Activated CD4-positive, alpha-beta T cell treated with anti-CD3 and anti-CD28 coated beads, Interleukin-10, Interleukin-2, amounts not matched to agents 100 ng/mL and 50 ng/mL, durations not matched to agents 16 hours and 8 hours (primary cell): ENCODE results near the gene CALN1.

ENCODE experiments used
- DNase-seq: peaks from one replicate; pipeline ENCODE4 v3.0.0-alpha.2; 2020

The CALN1 gene

GRCh38 chr7:72028267-72028666 is 383.9 kb downstream of the CALN1 start:
- DNase-seq: no peak

- no peak for DNase-seq
Observed at GRCh38 chr7:72025381-72025960, 386.7 kb downstream of the CALN1 start.

DNA sequence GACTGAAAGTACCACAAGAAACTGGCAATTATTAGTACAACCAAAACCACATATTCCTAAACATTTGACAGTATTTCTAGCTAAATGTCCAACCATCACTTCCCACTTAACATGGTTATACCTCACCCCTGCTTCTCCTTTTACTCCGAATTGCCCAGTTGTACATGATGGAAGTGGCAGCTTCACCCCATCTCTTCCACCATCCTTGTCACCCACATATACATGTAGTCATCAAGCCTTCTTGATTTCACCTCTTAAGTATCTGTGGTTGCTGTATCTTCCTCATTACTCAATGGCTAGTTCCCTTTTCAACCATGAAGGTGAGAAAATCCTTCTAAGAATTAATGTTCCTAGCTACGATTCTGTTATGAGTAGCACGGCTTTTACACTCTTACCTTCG is 388.2 kb downstream of the CALN1 start:
- no peak for DNase-seq

- no peak for DNase-seq
Observed at GRCh38 chr7:72021716-72022115, 390.4 kb downstream of the CALN1 start.

GRCh38 chr7:72020311-72020710 is 391.8 kb downstream of the CALN1 start:
- no peak for DNase-seq

- no peak for DNase-seq
Observed at GRCh38 chr7:72019436-72019835, 392.7 kb downstream of the CALN1 start.

DNA sequence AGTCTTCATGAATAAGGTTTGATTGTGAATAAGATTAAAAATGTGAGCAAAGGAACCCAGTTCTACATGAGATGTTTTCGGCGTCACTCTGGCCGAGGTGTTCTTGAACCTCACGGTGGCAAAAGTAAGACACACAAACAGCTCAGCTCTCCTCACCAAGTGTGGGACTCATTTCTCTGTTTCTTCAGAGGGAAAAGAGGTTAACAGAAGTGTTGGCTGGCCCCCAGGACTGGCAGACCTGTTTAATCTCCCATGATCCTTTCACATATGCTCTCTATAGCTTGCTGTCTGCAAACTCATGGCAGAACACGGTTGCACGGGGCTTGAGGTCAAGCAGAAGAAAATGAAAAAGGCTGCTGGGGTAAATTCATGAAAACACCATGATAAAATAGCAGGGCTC is 394.4 kb downstream of the CALN1 start:
- DNase-seq: no peak

DNA sequence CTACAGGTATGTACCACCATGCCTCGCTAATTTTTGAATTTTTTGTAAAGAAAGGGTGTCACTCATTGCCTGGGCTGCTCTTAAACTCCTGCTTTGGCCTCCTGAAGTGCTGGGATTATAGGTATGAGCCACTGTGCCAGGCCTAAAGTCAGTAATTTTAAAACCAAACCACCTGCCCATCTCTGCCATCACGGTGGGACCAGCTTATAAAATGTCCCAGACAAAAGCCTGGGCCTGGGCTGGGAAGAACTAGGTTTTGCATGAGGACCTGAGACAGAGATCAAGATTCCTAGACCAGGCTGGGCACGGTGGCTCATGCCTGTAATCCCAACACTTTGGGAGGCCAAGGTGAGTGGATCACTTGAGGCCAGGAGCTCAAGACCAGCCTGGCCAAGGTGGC is 395.6 kb downstream of the CALN1 start:
- no peak for DNase-seq

- no peak for DNase-seq
Observed at GRCh38 chr7:72015136-72015535, 397.0 kb downstream of the CALN1 start.

GRCh38 chr7:72007018-72007417 is 405.1 kb downstream of the CALN1 start:
- no peak for DNase-seq

- no peak for DNase-seq
Observed at GRCh38 chr7:72003236-72003635, 408.9 kb downstream of the CALN1 start.

DNA sequence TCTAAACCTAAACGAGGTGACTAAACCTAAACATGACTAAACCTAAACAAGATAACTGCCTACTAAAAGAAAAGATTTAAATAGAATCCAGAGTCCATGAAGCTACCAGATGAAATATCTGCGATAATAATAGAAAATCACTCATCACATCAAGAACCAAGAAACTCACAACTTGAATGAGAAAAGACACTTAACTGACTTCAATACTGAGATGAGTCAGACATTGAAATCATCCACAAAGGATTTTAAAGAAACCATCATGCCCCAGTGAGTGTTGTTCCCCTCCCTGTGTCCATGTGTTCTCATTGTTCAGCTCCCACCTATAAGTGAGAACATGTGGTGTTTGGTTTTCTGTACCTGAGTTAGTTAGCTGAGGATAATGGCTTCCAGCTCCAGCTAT is 416.0 kb downstream of the CALN1 start:
- DNase-seq: no peak

DNA sequence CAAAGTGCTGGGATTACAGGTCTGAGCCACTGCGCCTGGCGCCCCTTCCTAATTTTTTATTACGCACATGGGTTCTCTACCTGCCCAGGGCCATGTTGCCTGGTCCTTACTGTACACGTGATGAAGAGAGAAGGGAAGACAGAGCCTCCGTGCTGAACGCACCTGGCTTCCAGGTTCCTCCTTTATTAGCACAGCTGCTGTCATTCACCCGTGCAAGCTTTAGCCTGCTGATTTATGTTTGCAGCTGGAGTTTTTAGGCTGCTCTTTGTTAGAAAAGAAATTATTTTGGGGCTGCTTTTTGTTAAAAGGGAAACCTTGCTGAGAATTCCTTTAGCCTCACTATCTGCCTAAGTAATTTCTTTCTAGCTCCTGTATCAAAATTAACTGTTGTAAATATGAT is 417.0 kb downstream of the CALN1 start:
- no peak for DNase-seq

DNA sequence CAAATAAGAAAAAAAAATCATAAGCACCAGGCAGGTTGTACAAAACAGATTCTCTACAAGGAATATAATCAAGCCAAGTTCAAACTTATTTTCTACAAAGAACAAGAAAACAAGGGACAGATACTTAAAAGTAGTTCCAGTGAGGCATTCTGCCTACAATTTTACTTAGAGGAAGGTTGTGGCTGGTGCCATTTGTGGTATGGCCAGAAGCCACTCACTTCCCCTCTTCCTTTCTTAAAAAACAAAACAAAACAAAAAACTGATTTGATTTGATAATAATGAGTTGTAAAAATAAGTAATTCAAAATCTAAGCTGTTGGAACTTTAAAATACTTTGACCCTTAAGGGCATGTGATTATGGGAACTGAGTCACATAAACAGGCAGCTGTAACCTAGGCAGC is 420.6 kb downstream of the CALN1 start:
- no peak for DNase-seq

GRCh38 chr7:71990138-71990462 is 422.0 kb downstream of the CALN1 start:
- no peak for DNase-seq

DNA sequence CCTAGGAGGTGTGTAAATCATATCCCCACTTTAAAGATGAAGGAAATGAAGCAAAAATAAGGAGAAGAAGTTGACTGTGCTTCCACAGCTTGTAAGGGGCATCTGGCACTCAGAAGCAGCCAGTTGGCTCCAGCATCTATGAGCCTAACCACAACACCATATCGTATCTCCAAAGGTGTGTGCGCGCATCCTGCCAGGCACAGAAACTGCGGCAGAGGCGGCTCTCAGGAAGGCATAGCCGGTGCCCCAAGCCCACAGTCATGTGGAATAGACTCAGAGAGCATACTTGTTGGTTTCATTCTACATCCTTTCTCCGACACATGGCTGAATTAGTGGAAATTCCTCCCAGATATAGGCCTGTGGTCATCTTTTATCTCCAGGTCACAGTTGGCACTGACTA is 423.9 kb downstream of the CALN1 start:
- no peak for DNase-seq

- DNase-seq: no peak
Observed at GRCh38 chr7:71987200-71987767, 424.9 kb downstream of the CALN1 start.

- DNase-seq: no peak
Observed at GRCh38 chr7:71984348-71984747, 427.8 kb downstream of the CALN1 start.

DNA sequence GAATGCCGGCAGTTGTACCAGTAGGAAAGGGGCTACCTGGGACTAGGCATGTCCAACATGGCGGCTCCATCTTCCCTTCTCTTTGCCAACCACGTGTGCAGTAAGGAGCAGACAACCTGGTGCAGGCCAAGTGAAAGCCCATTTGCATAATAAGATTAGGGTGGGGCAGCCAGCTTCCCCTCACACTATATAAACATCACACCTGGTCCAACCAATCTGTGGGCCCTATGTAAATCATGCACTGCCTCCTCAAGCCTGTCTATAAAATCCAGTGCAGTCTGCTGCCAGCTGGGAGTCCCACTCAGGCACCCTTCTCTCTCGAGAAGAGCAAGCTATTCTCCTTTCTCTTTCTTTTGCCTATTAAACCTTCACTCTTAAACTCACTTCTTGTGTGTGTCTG is 429.3 kb downstream of the CALN1 start:
- DNase-seq: no peak

- DNase-seq: no peak
Observed at GRCh38 chr7:71976645-71977044, 435.5 kb downstream of the CALN1 start.

- DNase-seq: no peak
Observed at GRCh38 chr7:71974611-71975010, 437.5 kb downstream of the CALN1 start.

- no peak for DNase-seq
Observed at GRCh38 chr7:71972534-71972933, 439.6 kb downstream of the CALN1 start.

DNA sequence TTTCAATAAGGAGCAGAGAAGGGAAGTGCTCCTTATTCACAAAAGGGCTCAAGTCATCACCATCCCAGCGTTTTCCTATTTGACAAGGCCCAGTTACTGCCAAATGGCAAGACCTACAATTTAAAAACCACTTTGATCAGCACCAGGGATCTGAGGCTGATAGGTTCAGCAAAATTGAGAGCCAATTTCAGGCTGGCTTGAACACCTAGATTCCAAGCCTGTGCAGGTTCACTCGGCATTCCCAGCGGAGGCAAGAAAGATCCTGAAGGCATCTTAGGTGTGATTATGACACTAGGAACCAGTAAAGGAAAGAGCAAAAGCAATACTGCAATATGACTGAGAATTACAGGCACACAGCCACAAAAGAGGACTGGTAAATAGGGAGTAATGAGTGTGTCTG is 441.4 kb downstream of the CALN1 start:
- DNase-seq: no peak

DNA sequence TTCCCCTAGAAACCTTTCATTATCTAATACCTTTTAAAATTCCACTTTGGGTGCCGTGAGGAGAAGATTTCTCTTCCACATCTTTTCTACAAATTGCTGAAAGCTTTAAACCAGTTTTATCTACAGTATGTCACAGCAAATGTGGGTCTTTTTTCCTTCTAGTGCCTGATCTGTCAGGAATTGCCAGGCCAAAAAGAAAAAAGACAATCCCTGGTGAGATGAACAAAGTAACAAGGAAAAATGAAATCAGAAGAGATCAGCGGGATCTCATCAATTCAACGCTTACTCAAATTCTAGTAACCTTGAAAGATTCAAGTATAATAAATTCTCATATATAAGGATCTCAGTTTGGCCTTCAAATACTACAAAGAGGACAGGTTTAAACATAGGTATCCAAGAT is 449.5 kb downstream of the CALN1 start:
- DNase-seq: no peak

DNA sequence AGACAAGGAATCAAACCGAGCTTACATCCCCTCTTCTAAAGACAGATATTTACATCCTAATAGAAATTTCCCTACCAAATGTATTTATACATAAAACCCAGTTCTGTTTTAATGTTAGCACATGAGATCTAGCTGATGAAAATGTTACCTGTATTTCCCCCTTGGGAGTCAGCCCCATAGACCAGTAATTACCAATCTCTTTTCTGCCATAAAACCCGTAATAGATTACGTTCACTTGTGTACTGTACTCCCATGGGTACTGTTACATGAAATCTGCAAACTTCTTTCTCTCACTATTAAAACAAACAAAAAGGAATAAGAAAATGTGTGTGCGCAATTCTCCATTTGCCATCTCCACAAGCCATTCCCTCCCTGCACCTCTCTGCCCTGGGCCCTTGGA is 450.9 kb downstream of the CALN1 start:
- no peak for DNase-seq

DNA sequence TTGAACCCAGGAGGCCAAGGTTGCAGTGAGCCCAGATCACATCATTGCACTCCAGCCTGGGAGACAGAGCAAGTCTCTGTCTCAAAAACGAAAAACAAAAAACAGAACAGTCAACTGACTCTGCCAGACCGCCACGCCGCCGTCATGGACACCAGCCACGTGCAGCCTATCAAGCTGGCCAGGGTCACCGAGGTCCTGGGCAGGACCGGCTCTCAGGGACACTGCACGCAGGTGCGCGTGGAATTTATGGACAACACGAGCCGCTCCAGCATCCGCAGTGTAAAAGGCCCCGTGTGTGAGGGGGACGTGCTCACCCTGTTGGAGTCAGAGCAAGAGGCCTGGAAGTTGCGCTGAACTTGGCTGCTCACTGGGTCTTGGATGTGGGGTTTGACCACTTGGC is 470.0 kb downstream of the CALN1 start:
- no peak for DNase-seq
